GM19239 (cell line): ENCODE measurements around the gene PTPRD.

Experiments
- DNase-seq: peaks from one replicate; pipeline ENCODE4 v3.0.0; 2011; ENCODE audit warnings: low spot score; ENCODE audit not compliant: insufficient read length
- FAIRE-seq: peaks from 2 replicates; lab custom pipeline; 2011; peaks lifted over from hg19 to GRCh38; lab: Jason Lieb, UNC

The PTPRD gene

DNA sequence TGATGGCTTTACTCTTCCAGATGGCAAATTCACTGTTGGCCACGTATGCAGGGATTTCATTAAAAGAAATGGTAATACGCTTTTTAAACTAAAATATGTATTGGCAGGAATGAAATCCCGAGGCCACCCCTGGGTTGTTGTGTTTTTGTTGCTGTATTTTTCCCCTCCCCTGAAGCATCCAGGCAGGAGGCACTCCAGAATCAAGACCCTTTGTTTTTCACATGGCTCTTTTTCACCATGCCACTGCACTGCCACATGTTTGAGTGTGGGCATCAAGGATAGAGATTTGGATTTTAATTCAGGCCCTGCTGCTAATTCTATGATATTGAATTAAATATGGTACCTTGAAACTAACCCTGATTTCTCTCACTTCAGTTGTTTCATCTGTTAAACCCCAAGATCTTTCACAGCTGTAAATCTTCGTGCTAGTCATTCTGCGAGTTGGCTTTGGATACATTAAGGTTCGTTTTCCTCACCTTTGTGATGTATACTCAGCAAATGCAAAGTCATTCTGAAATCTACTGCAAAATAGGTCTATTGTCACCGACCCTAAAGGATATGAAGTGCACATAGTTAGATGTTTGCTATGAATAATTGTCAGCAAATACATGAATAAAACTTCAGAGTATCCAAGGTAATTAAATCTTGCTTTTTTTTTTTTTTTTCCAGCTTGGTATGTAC lies 533.4 kb downstream of the PTPRD start:
- FAIRE-seq = no peak

GRCh38 chr9:10071579-10071978 lies 541.2 kb downstream of the PTPRD start:
- FAIRE-seq (no peak), DNase-seq (no peak)

More for the DNA sequence above, 533.4 kb downstream of the PTPRD start:
- DNase-seq = no peak

GRCh38 chr9:10062629-10063395 lies 550.0 kb downstream of the PTPRD start:
- no peak for FAIRE-seq

GRCh38 chr9:10059044-10059443 lies 553.8 kb downstream of the PTPRD start:
- DNase-seq = no peak
- FAIRE-seq = no peak

More at GRCh38 chr9:10062629-10063395, 550.0 kb downstream of the PTPRD start:
- no peak for DNase-seq

GRCh38 chr9:10055886-10056395 lies 556.9 kb downstream of the PTPRD start:
- DNase-seq (no peak), FAIRE-seq (no peak)

DNA sequence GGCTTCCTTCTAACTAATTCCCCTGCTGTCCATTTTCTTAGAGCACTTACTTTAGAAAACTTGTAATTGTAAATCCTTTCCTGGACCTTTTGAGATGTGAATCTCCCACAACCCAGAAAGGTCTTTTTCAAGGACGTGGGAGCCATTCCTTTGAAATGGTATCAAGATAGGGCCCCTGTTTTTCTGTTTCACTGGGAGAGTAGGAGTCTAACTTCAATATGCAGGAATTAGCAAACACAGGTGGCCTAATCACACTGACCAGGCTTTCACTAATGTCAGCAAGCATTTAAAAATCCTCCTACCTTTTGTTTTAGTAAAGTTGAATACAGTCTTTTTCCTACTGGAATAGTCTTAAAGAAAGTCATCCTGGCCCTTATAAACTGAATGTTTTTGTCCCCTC lies 558.3 kb downstream of the PTPRD start:
- FAIRE-seq = no peak
- DNase-seq = no peak

- no peak for FAIRE-seq
These were observed 559.9 kb downstream of the PTPRD start for GRCh38 chr9:10052916-10053315.

GRCh38 chr9:10052181-10052580 lies 560.6 kb downstream of the PTPRD start:
- DNase-seq (no peak), FAIRE-seq (no peak)

More at GRCh38 chr9:10052916-10053315, 559.9 kb downstream of the PTPRD start:
- DNase-seq = no peak

DNA sequence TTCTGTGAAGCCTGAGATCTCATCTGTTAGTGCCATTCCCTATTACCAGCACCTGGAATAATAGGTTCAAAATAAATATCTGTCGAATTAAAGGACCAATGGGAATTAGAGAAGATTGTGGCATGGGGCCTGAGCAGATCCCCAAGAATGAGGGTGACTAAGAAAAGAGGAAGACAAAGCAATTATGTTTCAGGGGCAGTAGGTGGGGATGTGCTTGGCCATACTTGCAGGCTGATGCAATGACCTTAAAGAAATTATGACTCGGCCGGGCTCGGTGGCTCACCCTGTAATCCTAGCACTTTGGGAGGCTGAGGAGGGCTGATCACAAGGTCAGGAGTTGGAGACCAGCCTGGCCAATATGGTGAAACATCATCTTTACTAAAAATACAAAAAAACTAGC lies 562.8 kb downstream of the PTPRD start:
- DNase-seq (no peak), FAIRE-seq (no peak)

DNA sequence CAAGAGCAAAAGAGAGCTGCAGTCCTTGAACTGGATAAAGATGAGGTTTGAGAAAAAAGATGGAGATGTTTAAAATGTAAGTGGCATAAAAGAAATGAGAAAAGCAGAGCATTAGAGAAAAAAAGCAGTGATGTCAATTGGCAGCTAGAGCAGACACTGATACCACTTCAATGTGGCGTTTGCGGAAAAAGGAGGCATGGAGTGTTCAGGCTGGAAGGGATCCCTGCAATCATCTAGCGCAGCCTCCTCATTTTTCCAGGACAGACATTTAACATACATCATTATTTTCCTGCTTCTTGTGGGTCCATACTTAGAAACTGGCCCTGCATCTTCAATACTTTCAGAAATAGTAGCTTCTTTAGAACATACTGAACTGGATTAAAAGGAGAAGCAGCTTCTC lies 563.8 kb downstream of the PTPRD start:
- no peak for DNase-seq
- no peak for FAIRE-seq

DNA sequence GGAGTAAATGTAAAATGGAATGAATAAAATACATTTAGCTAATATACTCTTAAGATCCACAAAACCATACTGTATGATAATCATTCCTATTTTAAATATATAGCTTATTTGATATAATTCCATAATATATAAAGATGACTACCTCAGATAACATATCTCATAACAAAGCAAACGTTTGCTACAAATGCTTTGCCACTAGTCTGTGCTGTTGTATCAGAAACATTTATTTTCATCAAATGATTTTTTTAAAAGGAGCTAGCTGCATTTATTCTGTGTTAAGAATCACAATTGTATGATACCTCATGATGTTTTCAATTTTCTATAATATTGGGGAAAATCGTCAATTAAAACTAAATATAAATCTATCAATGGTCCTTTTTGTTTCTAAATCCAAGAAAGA lies 567.2 kb downstream of the PTPRD start:
- FAIRE-seq (no peak), DNase-seq (no peak)

GRCh38 chr9:10041726-10042229 lies 571.0 kb downstream of the PTPRD start:
- FAIRE-seq = no peak
- DNase-seq = no peak

- DNase-seq (no peak), FAIRE-seq (no peak)
These were observed 576.7 kb downstream of the PTPRD start for GRCh38 chr9:10036095-10036494.

GRCh38 chr9:10032166-10032565 lies 580.6 kb downstream of the PTPRD start:
- FAIRE-seq (no peak), DNase-seq (no peak)

- FAIRE-seq = no peak
- no peak for DNase-seq
These were observed 586.3 kb downstream of the PTPRD start for GRCh38 chr9:10026443-10026984.

- FAIRE-seq = no peak
- no peak for DNase-seq
These were observed 597.0 kb downstream of the PTPRD start for GRCh38 chr9:10015755-10016154.

DNA sequence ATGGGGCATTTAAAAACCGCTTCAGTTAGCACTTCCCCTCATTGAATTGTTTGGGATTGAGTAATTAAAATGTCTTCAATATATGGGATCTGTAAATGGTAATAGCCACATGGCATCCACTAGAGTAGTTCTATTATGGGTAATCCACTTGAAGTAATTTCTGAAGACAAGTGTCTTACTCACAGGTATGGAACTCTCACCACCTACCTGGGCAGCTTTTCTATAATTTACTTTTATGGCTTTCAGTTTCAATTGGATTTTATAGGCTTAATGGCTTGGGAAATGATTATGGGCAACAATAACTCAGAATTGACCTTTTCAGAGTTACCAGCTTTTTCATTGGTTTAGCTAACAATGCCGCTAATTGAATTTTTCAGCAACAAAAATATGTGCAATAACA lies 597.9 kb downstream of the PTPRD start:
- no peak for DNase-seq

GRCh38 chr9:10009401-10009800 lies 603.4 kb downstream of the PTPRD start:
- FAIRE-seq (no peak), DNase-seq (no peak)

More for the DNA sequence above, 597.9 kb downstream of the PTPRD start:
- FAIRE-seq = no peak

GRCh38 chr9:10008101-10008799 lies 604.6 kb downstream of the PTPRD start:
- no peak for DNase-seq
- no peak for FAIRE-seq

- no peak for DNase-seq
- no peak for FAIRE-seq
These were observed 605.4 kb downstream of the PTPRD start for GRCh38 chr9:10007356-10007755.
